ENCODE measurements around the gene FAM228A. TPM values are rescaled to one million over a fixed set of nuclear protein-coding genes. Genes with fewer than 3 reads are reported as not detected.
A peak's percentile ranks its signal among the peaks of the same experiment; 100 is the strongest.
"Not testable (repeated sequence)": the region's sequence is repeated elsewhere in the genome, so short reads cannot be mapped to it uniquely, and the experiment has no call there.

The FAM228A gene
- total RNA-seq, 2 donors from 2014 or later = 0.48 TPM; not detected in 1

DNA sequence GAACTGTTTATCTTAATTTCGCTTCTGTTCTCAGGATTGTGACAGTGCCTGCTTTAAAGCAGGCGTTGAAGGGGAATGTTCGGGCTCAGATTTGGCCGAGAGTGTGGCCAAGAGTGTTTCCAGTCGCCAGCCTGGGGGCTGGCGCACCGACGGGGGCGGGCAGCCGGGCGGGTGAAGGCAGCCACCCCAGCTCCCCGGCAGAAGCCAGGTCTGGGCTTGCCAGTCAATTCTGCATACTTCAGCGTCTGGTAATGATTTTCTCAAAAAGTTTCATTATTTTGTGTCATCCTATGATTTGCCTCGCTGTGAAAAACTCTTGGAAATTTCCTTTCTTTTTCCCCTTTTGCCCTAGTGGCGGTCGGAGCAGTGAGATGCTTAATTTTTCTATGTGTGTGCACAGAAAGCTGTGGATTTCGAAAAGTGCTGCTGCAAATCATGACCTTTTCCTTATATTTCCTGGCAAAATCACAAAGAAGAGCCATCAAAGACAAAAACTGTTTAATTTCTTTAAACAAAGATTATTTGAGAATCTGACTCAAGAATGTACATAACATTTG lies 856 bp downstream of the FAM228A start:
- ATAC-seq (replicated peaks) = no peak

DNA sequence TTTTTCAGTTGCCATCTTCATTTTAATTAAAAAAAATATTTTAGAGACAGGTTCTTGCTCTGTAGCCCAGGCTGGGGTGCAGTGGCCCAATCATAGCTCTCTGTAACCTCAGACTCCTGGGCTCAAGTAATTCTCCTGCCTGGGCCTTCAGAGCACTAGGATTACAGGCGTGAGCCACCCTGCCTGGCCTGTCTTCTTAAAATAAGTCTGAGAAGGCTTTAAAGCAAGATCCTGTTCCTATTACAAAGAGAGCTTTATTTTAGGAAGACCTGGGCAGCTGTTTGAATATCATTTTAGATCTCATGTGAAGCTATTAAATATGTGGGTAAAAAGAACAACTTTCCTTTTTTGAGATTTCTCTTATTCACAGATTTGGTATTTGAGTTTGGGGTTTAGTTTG lies 1.5 kb downstream of the FAM228A start:
- Mint-ChIP-seq H3K4me3 (no peak overlapping the region), H3K36me3 (ENCODE audit: low read depth) (no peaks in the 10 kb centered on the region), H3K27ac (no peak overlapping the region), H3K27me3 (peaks cover 4% of the 10 kb centered on the region), H3K9me3 (no peaks in the 10 kb centered on the region), H3K4me1 (no peaks in the 10 kb centered on the region)
- ATAC-seq (replicated peaks) = no peak

More for the DNA sequence above, 856 bp downstream of the FAM228A start:
- Mint-ChIP-seq H3K4me3 (no peak overlapping the region), H3K27me3 (peaks cover 4% of the 10 kb centered on the region), H3K9me3 (no peaks in the 10 kb centered on the region), H3K27ac (no peak overlapping the region), H3K4me1 (no peaks in the 10 kb centered on the region), H3K36me3 (ENCODE audit: low read depth) (no peaks in the 10 kb centered on the region)

DNA sequence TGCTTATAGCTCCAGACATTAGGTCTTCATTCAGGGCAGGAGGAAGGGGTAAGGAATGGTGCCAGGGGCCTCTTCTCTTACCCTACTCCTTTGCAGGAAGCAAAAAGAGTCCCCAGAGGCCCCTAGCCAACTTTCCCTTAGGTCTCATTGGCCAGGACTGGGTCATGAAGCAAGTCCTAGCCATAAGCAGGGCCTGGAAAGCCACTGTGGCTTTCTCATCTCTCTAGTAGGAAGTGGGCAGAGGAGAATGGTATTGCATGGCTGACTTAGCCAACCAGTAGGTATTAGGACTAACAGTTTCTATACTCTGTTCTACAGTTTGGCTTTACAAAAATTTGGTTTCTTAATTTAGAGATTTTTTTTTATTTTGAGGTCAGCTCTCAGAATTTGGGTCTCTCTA lies 4.8 kb downstream of the FAM228A start:
- no peaks in the 10 kb centered on the region for H3K36me3 Mint-ChIP-seq (ENCODE audit: low read depth)
- H3K9me3 Mint-ChIP-seq = no peaks in the 10 kb centered on the region
- no peaks in the 10 kb centered on the region for H3K27me3 Mint-ChIP-seq
- no peak overlapping the region for H3K27ac Mint-ChIP-seq
- peak; percentile 38 for ATAC-seq (replicated peaks)
- no peaks in the 10 kb centered on the region for H3K4me1 Mint-ChIP-seq
- no peak overlapping the region for H3K4me3 Mint-ChIP-seq

DNA sequence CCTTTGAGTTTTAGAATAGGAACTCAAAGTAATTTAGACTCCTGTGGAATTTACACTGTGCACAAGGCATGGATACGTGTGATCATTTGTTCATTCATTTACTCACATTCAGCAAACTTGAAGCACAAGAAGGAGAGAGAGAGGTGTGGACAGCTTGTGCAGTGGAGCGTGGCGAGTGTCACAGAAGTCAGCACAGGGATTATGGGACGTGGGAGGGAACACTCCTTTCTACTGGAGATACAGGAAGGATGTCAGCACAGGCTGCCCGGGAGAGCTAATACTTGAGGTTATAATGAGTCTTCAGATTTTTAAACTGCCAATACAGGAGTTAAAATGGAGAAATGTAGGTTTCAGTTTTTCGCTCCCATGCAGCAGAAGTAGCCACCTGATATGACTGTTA lies 7.0 kb downstream of the FAM228A start:
- H3K4me1 Mint-ChIP-seq = no peaks in the 10 kb centered on the region
- H3K27me3 Mint-ChIP-seq = no peaks in the 10 kb centered on the region
- ATAC-seq (replicated peaks) = no peak
- no peak overlapping the region for H3K4me3 Mint-ChIP-seq
- no peaks in the 10 kb centered on the region for H3K36me3 Mint-ChIP-seq (ENCODE audit: low read depth)
- H3K27ac Mint-ChIP-seq = no peak overlapping the region
- no peaks in the 10 kb centered on the region for H3K9me3 Mint-ChIP-seq

DNA sequence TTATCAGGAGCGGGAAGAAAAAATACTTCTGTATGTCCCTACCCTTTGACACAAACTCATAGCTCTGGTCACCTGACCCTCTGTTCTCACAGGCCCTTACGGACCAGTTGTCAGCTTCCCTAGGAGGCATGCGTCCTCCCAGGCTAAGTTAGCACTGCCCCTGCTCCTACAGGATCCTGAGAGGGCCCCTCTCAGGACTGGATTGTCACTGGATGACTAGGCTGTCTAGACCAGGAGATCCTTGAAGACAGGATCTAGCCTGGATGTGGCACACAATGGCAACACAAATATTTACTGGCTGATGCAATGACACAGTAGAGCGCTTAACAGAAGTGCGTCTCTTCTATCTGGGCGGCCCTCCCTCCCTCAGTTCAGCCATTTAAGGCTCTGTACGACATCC lies 7.7 kb downstream of the FAM228A start:
- H3K27ac Mint-ChIP-seq = no peak overlapping the region

DNA sequence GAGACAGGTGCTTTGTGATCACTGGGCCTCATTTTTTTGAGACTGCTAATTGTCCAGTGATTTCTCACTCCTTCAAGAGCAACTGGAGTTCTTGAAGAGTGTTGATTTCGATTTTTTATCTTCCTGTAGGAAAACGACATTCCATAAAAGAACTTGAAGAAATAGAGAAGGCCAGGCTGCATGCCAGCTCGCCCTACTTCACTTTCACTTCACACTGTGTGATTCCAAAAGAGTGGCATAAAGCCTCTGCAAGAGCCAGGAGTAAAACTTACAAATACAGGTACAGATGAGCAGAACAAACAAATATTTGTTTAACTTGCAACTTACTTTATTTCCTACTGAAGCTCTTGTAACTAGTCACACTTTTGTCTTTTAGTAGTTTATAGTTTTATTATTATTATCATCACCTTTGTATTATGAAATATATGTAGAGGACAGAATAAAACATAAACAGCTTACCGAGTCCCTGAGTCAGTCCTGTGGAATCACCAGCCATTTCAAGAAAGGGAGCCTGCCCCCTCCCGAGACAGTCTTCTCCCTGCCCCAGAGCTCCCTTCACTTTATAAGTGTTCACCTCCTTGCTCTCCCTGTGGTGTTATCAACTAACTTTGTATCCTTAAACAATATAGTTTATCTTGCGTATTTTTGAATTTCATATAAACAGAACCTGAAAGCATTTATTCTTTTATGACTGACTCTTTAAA lies 8.7 kb downstream of the FAM228A start:
- no peak for ATAC-seq (replicated peaks)
- Mint-ChIP-seq H3K9me3 (no peaks in the 10 kb centered on the region), H3K4me3 (no peak overlapping the region), H3K4me1 (no peaks in the 10 kb centered on the region), H3K36me3 (ENCODE audit: low read depth) (no peaks in the 10 kb centered on the region), H3K27ac (no peak overlapping the region), H3K27me3 (no peaks in the 10 kb centered on the region)

More for the DNA sequence above, 7.7 kb downstream of the FAM228A start:
- Mint-ChIP-seq H3K36me3 (ENCODE audit: low read depth) (no peaks in the 10 kb centered on the region), H3K4me3 (no peak overlapping the region), H3K4me1 (no peaks in the 10 kb centered on the region), H3K27me3 (no peaks in the 10 kb centered on the region), H3K9me3 (no peaks in the 10 kb centered on the region)
- ATAC-seq (replicated peaks) = no peak

DNA sequence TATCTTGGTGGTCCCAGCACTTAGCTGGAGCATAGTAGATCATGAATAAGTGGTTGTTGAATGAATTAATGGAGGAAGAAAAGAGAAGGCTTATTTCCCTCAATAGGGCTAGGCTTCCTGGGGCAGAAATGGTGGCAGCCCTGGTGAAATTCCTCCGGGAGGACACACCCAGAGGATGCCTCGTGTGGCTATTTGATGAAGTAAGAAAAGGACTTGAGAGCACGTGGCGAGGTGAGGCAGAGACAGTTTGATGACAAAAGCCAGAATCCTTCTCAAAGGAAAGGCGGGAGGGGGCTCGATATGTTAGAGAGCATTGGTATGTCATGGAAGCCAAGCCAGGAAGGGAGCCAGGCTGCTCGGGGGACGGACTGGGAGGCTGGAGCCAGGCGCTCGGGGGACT lies 14.7 kb downstream of the FAM228A start:
- H3K27ac Mint-ChIP-seq = no peak overlapping the region

DNA sequence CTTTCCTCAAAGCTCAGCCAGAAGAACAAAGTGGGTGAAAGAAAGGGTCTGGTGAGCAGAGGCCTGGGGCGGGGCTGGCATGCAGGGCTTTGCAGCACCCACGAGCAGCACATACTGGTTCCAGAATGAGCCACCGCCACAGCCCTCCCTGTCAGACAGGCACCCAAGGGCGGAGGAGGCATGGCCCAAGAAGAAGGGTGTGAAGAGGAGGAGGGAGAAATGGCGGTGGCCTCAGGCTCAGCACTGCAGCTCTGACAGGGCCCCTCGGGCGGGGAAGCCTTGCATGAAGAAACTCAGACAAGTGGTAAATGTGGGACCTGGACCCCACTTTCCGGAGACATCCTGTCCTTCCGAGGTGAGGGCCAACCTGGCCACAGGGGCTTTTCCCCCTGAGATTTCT lies 15.7 kb downstream of the FAM228A start:
- no peaks in the 10 kb centered on the region for H3K36me3 Mint-ChIP-seq (ENCODE audit: low read depth)
- H3K27me3 Mint-ChIP-seq = no peaks in the 10 kb centered on the region
- H3K27ac Mint-ChIP-seq = no peak overlapping the region
- no peak overlapping the region for H3K4me3 Mint-ChIP-seq
- no peaks in the 10 kb centered on the region for H3K4me1 Mint-ChIP-seq
- peaks cover 5% of the 10 kb centered on the region for H3K9me3 Mint-ChIP-seq
- ATAC-seq (replicated peaks) = no peak

More for the DNA sequence above, 14.7 kb downstream of the FAM228A start:
- H3K9me3 Mint-ChIP-seq = peaks cover 5% of the 10 kb centered on the region
- no peak for ATAC-seq (replicated peaks)
- no peaks in the 10 kb centered on the region for H3K27me3 Mint-ChIP-seq
- no peaks in the 10 kb centered on the region for H3K36me3 Mint-ChIP-seq (ENCODE audit: low read depth)
- H3K4me1 Mint-ChIP-seq = no peaks in the 10 kb centered on the region
- no peak overlapping the region for H3K4me3 Mint-ChIP-seq

DNA sequence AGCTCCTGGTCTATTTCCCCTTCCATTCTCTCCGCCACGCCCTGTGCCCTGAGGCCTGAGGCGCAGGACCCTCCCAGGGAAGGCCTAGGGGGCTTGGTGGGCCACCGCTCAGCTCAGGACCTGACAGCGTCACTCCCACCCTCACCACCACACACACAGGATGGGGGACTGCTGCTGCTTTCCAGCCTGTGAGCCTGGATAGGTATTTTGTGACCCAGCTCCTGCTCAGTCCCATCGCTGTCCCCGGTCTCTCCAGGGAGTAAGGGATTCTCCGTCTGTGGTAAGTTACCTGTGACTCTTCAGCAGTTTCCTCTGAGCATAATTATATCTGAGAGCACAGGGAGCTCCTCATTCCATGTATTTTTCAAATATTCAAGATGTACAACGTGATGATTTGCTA lies 16.3 kb downstream of the FAM228A start:
- no peaks in the 10 kb centered on the region for H3K27me3 Mint-ChIP-seq
- H3K4me1 Mint-ChIP-seq = no peaks in the 10 kb centered on the region
- peaks cover 5% of the 10 kb centered on the region for H3K9me3 Mint-ChIP-seq
- no peak for ATAC-seq (replicated peaks)
- no peaks in the 10 kb centered on the region for H3K36me3 Mint-ChIP-seq (ENCODE audit: low read depth)
- no peak overlapping the region for H3K4me3 Mint-ChIP-seq
- H3K27ac Mint-ChIP-seq = no peak overlapping the region

DNA sequence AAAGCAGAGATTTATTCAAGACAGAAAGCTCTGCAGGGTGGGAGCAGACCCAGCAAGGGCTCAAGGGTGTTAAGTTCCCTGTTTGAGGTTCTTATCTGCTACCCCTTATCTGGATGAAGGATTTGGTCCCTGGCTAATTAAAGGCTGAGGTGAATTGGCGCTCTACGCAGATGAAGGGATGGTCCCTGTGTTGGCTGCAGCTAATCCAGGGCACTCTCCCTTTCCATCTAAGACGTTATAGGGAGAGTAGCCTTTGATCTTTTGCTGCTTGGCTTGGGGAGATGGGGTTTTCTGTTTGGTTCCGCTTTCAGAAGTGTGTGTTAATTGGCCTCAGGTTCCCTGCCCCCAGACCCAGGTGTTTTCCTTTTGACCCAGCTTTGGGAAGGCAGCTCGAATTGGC lies 17.0 kb downstream of the FAM228A start:
- ATAC-seq (replicated peaks) = no peak
- no peak overlapping the region for H3K27ac Mint-ChIP-seq
- H3K4me1 Mint-ChIP-seq = no peaks in the 10 kb centered on the region

DNA sequence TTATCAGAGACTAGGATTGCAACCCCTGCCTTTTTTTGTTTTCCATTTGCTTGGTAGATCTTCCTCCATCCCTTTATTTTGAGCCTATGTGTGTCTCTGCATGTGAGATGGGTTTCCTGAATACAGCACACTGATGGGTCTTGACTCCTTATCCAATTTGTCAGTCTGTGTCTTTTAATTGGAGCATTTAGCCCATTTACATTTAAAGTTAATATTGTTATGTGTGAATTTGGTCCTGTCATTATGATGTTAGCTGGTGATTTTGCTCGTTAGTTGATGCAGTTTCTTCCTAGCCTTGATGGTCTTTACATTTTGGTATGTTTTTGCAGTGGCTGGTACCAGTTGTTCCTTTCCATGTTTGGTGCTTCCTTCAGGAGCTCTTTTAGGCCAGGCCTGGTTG lies 22.4 kb downstream of the FAM228A start:
- not testable (repeated sequence) for H3K27ac Mint-ChIP-seq; ATAC-seq (replicated peaks); H3K4me3 Mint-ChIP-seq; H3K4me1 Mint-ChIP-seq; H3K27me3 Mint-ChIP-seq; H3K9me3 Mint-ChIP-seq
- H3K36me3 Mint-ChIP-seq (ENCODE audit: low read depth) = peaks cover 16% of the 10 kb centered on the region

More for the DNA sequence above, 17.0 kb downstream of the FAM228A start:
- Mint-ChIP-seq H3K36me3 (ENCODE audit: low read depth) (no peaks in the 10 kb centered on the region), H3K4me3 (no peak overlapping the region), H3K27me3 (no peaks in the 10 kb centered on the region), H3K9me3 (peaks cover 8% of the 10 kb centered on the region)

DNA sequence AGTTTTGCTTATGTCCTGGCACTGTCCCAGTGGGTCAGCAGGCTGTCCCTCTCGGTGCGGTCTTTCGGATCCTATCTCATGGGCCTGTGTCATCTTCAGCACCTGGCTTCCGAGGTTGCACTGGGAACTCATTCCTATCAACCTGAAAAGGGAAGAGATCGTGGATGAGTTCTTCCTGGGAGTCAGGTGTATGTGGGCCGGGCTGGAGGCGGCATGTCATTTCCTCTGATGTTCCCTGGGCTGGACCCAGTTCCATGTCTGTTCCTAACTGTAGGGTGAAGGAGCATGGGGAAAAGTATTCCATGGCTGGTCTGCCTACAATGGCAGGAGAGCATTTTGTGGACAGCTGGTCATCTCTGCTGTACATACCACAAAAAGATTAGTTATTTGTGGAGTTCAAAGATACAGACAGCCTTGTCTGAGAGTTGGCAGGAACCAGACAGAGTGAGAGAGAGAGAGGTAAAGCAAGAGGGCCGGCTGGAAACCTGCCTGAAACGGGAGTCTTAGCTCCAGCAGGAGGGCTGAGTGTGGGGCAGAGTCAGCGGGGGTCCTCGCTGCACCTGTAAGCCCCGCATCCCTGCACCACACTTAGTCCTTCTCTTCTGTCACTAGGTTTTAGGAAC lies 25.2 kb downstream of the FAM228A start:
- Mint-ChIP-seq H3K9me3 (peaks cover 5% of the 10 kb centered on the region), H3K36me3 (ENCODE audit: low read depth) (peaks cover 42% of the 10 kb centered on the region), H3K4me1 (no peaks in the 10 kb centered on the region), H3K27me3 (no peaks in the 10 kb centered on the region), H3K4me3 (no peak overlapping the region), H3K27ac (no peak overlapping the region)
- no peak for ATAC-seq (replicated peaks)

DNA sequence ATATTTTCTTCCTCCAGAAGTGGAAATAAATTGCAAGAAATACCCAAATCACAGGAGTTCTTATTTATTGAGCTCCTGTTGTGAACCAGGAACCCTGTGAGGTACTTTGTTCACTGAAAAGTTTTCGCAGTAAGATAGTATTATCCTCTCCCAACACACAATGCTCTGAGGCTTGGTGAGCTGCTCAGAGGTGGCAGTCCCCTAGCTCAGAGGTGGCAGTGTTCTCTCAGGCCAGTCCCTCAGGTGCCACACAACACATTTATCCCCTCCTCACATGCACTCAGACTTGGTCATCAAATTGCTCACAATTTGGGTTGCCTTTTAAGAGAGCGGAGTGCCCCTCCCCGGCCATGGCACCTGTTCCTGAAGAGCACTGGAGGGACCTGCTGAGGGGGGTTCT lies 25.9 kb downstream of the FAM228A start:
- no peak overlapping the region for H3K4me3 Mint-ChIP-seq

DNA sequence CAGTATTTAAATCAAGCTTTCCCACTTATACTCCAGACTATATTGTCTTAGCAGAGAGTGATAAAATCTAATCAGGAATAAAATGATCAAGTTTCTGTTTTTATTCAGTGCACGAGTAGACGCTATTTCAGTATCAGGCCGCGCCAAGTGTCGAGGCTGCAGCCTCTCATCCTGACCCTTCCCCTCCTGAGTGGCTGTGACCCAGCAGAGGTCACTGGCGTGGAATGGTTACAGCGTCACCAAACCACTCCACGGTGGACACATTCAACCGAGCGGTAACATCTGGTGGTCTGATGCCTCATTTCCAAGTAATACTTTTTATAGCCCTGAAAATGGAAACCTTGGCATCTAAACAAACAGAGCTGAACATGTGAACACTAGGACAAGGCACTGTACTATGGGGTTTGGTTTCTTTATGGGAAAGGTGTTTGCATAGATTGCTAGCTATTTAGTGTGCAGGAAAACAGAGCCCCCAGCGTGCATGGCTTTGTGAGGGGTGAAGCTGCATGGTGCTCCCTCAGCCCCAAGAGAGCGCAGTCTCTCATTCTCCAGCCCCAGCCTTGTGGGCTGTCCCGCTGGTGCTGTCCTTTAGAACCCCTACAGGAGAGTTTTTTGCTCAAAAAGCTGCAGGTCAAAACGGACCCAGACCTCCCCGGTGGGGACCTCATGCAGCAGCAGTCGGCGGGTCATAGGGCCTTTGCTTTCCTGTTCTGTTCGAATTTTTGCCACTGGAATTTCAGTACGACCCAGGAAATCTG lies 28.4 kb downstream of the FAM228A start:
- Mint-ChIP-seq H3K36me3 (ENCODE audit: low read depth) (peaks cover 73% of the 10 kb centered on the region), H3K4me1 (no peaks in the 10 kb centered on the region), H3K9me3 (no peaks in the 10 kb centered on the region), H3K27ac (no peak overlapping the region), H3K4me3 (no peak overlapping the region), H3K27me3 (no peaks in the 10 kb centered on the region)
- ATAC-seq (replicated peaks) = no peak

More for the DNA sequence above, 25.9 kb downstream of the FAM228A start:
- Mint-ChIP-seq H3K27me3 (no peaks in the 10 kb centered on the region), H3K9me3 (peaks cover 5% of the 10 kb centered on the region), H3K27ac (no peak overlapping the region), H3K36me3 (ENCODE audit: low read depth) (peaks cover 49% of the 10 kb centered on the region), H3K4me1 (no peaks in the 10 kb centered on the region)
- ATAC-seq (replicated peaks) = no peak

DNA sequence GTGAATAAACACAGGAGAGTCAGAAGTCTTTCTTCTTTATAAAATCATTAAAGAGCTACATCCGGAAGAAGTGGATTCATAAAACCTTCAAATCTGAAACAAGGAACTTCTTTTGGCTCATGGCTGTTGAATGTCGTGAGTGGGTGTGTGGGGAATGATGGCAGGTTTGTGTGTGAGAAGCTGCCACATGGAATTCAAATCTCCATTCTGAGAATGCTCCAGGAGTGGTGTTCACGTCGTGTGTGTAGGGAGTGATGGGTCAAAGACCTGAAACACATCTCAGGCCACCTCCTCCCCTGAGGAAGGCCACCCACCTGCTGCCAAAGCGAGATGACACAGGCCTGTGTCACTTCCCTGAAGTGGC lies 28.9 kb downstream of the FAM228A start:
- H3K4me3 Mint-ChIP-seq = no peak overlapping the region
- ATAC-seq (replicated peaks) = no peak
- no peaks in the 10 kb centered on the region for H3K9me3 Mint-ChIP-seq
- no peaks in the 10 kb centered on the region for H3K27me3 Mint-ChIP-seq
- no peaks in the 10 kb centered on the region for H3K4me1 Mint-ChIP-seq
- peaks cover 78% of the 10 kb centered on the region for H3K36me3 Mint-ChIP-seq (ENCODE audit: low read depth)
- H3K27ac Mint-ChIP-seq = no peak overlapping the region
